GM18511 (cell line): Measurements from ENCODE around the gene STK4.
"Not testable (repeated sequence)": the region's sequence is repeated elsewhere in the genome, so short reads cannot be mapped to it uniquely, and the experiment has no call there.

Experiments
- ATAC-seq: cut with Tn5 transposase; IDR thresholded peaks from one replicate; pipeline ENCODE4 v1.9.1; 2021; ENCODE audit warnings: mild to moderate bottlenecking, moderate library complexity; ENCODE audit not compliant: unreplicated experiment

Gene STK4

DNA sequence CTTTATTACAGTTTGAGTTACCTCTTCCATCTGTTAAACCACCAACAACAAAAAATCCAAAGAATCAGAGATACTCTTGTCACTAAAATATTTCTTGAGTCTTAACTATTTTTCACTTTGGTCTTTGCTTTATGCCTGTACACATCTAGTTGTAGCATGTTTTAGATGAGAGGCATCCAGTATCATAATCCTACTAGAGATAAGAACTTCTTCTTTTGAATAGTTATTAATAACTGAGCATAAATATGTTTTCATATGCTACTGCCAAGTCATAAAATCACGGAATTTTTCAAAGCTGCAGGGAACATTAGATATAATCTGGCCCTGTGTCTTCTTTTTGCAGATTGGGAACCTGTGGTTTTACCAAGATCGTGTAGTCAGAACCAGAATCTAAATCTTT lies 55.3 kb downstream of the STK4 start:
- no peak for ATAC-seq

DNA sequence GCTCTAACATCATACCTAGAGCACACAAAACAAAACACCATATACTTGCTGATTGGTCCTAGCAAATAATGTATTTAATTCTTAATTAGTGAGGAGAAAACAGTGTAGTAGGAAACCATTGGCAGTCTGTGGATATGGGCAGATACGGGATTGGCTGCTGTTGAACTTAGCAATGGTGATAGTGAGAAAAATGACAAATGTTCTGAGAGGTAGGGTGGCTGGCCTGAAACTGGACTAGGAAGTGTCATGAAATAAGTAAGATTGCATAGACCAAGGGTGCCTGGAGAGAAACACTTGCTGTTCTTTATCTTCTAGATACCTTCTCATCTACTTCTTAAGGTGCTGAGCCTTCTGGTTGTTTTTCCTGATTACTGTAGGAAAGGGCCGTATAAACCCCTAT lies 56.8 kb downstream of the STK4 start:
- not testable (repeated sequence) for ATAC-seq

GRCh38 chr20:45028424-45029136 lies 62.3 kb downstream of the STK4 start:
- no peak for ATAC-seq

DNA sequence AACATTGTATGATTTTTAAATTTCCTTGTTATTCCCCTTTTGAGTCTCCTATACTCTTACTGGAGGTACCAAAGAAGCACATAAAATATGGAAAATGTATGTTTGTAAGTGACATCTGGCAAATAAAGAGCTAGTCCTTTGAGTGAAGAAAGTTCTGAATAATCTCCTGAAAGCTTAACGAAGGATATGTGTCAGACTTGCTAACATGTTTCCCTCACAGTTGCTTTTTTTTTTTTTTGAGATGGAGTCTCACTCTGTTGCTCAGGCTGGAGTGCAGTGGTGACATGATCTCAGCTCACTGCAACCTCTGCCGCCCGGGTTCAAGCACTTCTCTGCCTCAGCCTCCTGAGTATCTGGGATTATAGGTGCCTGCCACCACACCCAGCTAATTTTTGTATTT lies 63.6 kb downstream of the STK4 start:
- no peak for ATAC-seq

DNA sequence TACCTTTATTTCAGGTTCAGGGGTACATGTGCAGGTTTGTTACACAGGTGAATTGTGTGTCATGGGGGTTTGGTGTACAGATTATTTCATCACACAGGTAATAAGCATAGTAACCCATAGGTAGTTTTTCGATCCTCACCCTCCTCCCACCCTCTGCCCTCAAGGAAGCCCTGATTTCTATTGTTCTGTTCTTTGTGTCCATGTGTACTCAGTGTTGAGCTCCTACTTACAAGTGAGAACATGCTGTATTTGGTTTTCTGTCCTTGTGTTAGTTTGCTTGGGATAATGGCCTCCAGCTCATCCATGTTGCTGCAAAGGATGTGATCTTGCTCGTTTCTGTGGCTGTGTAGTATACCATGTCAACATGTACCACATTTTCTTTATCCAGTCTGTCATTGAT lies 66.0 kb downstream of the STK4 start:
- no peak for ATAC-seq

- ATAC-seq, result no peak
Observed at GRCh38 chr20:45032781-45033180, 66.5 kb downstream of the STK4 start.

- no peak for ATAC-seq
Observed at GRCh38 chr20:45034436-45034835, 68.1 kb downstream of the STK4 start.

GRCh38 chr20:45036044-45036755 lies 69.9 kb downstream of the STK4 start:
- no peak for ATAC-seq

DNA sequence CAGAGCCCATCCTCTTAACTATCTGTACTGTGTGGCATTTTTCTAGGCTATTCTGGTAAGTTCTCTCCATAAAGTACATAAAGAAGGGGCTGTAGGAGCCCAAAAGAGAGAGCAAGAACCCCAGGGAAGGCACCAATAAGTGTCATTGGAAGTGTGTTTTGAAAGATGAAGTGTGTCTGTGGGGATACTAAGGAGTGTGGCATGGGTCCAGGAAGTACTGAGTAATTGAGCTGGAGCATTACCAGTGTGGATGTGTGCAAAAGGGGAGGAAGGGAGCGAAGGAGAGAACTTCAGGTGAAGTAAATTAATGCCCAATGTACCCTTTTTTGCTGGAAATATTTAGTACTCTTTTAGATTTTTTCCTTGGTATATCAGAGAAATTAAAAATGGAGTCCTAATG lies 70.7 kb downstream of the STK4 start:
- ATAC-seq, result no peak

GRCh38 chr20:45037635-45038034 lies 71.3 kb downstream of the STK4 start:
- ATAC-seq, result no peak

GRCh38 chr20:45038745-45039474 lies 72.6 kb downstream of the STK4 start:
- ATAC-seq, result no peak

- no peak for ATAC-seq
Observed at GRCh38 chr20:45039475-45039820, 73.1 kb downstream of the STK4 start.

DNA sequence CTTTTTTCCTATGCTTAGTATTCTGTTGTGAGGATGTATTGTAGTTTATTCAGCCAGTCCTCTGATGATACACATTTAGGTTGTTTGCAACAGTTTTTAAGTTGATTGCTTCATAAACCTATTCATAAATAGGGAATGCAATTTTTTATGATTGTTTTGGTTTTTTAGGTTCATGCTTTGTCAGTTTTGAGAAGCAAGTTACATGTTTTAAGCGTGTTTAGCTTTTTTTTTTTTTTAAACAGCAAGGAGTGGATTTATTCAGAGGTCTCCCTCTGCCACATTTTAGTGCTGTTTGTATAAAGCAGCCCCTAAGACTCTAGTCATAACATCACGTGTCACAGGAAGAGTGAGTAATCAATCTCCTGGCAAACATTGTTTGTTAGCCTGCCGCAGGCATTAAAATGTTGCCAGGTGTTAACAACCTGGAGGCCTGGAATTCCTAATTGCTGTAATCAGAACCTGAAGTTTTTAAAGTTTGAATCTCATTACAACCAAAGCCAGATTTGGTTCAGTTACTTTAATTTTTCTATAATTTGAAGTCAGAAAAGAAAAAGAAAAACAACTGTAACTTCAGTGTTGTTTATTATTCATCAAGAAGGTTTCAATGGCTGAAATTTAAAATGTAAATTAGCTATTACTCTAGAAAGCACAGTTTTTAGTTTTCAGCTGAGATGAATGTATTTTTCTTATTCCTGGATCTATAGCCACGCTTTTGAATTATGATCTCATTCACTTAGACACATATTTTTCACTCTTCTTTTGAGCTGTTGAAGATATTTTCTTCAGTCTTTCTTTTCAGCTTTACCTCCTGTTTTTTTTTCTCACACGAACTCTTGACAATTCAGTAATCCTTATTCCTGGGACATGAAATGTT lies 75.4 kb downstream of the STK4 start:
- no peak for ATAC-seq

- ATAC-seq, result no peak
Observed at GRCh38 chr20:45042978-45043377, 76.7 kb downstream of the STK4 start.

- ATAC-seq, result no peak
Observed at GRCh38 chr20:45044084-45044573, 77.8 kb downstream of the STK4 start.

GRCh38 chr20:45044601-45045000 lies 78.3 kb downstream of the STK4 start:
- no peak for ATAC-seq

GRCh38 chr20:45047581-45048119 lies 81.3 kb downstream of the STK4 start:
- ATAC-seq, result no peak

- no peak for ATAC-seq
Observed at GRCh38 chr20:45049438-45049837, 83.1 kb downstream of the STK4 start.

DNA sequence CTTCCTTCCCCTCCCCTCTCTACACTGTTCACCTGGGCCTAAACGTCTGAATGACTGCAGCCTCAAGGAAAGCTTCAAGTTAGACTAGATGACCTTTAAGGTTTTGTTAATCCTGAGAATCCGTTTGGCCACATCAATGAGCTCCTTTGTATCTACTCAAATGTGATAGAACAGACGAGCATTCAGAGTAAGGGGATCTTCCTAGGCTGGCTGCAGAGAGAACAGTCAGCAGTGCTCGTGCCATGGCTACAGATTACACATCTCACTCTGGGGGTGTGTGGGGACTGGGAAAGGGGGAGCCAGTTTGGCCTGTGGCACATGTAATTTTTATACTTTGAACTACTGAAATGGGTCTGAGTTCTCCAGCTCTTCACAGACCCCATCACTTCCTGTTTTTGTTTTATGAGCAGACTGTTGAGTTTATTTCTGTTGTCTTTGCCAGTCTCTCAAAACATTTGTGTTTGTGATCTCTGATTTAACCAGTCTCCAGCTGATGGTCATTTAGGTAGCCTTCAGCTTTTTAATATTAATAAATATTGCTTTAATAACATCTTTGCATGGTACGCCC lies 83.7 kb downstream of the STK4 start:
- ATAC-seq, result no peak
